GM18868 (cell line): ENCODE measurements around the gene KRT3.

Source experiments
- ATAC-seq: cut with Tn5 transposase; IDR thresholded peaks from one replicate; pipeline ENCODE4 v1.9.1; 2021; ENCODE audit warnings: mild to moderate bottlenecking, moderate library complexity; ENCODE audit not compliant: unreplicated experiment

The KRT3 gene

DNA sequence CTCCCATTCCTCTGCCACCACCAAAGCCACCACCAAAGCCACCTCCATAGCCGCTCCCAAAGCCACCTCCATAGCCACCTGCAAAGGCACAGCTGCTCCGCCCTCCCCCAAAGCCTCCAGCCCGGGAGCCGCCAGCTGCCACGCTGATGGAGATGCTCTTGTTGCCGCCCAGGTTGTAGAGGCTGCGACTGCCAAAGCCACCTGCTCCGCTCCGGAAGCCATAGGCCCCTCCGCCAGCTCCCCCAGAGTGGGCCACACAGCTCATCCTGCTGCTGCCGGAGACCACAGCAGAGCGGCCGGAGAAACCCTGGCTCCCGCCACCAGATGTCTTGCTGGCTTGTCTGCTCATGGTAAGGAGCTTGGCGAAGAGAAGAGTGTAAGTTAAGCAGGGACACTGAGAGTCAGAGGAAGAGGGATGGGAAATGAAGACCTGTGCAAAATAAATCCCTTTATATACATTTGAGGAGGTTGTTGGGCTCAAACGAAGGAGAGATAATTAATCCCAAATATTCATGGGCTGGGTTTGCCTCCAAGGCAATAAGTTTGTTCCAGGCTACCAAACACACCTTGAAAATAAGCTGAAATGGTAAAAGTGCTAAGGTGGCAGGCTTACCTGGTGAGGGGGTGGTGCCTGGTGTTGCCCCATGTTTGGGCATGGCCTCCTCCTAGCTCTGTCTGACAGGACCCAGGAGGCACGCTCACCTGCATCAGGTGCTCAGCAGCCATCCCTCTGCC lies at the start of gene KRT3:
KRT3 (minus strand) TSS at position 424 of the 735 bp plus-strand sequence; CDS start at position 349, 75 bp downstream.
- no peak for ATAC-seq

DNA sequence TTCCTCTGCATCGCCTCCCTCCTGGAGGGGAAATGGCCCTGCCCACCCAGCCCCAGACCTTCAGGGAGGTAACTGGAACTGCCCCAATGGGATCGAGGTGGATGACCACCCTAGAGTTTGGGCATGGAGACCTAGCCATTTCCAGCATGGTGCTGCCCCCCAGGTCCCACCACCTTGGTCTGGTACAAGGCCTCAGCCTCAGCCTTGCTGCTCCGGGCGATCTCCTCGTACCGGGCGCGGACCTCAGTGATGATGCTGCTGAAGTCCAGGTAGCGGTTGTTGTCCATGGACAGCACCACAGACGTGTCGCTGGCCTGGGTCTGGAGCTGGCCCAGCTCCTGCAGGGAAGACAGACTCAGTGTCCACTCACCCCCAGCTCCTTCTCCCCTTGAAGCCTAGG lies 48.5 kb upstream of the KRT3 start:
- no peak for ATAC-seq

DNA sequence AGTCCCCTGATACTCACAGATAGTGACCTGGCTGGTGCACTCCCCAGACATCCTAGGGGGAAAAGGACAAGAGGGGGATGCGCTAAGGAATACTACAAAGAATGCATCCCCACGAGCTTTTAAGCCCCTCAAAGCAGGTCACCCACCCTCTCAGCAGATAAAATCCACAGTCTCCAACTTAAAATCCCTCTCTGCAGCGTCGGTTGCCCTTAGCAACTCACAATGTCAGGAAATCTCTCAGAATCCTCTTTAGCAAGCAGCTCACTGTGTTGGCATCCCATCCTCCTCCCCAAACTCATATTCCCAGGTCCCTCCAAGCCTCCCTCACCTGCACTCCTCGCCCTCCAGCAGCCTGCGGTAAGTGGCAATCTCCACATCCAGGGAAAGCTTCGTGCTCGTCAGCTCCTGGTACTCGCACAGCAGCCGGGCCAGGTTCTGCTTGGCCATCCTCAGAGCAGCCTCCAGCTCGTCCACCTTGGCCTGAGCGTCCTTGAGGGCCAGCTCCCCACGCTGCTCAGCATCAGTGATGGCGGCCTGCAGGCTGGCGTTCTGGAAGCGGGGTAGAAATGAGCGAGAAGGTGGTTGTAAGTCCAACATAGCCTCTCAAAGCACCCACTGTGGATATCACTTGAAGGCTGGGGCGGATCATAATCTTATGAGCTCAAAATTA lies 43.7 kb upstream of the KRT3 start:
- ATAC-seq = no peak

DNA sequence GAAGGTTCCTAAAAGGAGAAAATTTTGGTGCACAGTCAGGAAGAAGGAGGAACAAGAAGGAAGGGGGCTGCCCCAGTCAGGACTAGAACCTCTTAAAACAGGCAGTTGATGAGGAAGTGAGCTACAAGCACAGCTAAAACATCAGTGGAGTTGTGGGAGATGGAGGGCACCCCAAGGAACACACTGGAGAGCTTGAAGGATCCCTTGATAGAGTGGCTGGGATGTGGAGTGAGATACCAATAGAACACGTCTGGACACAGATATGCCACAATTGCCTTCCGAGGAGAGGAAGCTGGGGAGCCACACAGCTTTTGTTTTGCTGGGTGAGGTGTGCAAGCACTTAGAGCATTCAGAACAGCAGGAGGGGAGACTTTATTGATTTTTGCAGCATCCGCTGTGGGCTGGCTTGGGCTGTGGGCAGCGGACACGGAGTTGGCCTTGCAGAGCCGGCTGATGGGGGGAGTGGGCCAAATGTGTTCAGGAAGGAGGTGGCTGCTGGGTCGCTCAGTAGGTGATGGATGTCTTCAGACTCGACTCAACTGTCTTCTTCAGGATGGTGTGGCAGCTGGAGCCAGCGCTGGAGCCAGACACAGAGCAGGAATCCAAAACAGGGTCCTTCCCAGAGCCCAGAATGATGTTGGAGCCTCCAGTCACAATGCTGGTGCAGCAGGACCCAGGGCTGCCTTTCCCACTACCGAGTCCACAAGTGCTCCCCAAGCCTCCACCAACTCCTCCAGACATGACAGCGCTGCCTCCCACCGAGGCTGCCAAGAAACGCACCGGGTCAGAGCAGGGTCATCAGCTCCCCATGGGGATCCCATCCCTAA lies 42.9 kb upstream of the KRT3 start:
- no peak for ATAC-seq

DNA sequence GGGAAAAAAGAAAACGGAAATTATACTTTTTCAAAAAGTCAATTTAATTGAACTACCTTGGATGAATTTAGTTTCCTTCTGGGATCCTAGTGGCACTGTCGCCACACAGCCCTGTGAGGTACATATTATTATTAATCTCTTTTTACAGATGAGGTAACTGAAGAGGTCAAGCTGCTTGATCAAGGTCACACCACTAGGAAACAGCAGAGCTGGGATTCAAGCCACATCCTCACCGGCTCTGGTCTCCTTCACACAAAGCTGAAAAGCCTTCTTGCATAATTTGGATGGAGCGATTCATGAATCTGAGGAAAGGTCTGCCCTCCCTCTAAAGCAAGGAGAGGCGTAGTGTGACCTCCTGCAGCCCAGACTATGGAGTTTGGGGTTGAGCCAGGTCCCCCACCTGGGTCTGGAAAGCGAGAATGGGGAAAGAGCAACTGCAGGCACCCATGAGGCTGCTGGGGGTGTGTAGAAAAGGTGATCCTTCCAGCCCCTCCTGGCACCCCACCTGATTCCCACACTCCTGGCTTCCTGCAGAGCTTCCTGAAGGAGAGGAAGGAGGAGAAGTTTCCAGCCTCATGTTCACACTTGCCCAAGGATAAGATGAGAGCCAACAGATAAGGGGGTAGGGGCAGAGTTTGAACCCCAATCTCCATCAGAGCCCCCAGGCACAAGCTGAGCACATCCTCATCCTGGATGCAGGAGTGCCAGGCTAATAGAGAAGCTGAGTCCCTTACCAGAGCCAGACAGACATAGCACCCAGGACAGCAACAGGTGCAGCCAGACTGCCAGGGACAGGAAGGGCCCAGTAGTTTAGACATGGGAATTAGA lies 42.1 kb upstream of the KRT3 start:
- no peak for ATAC-seq

DNA sequence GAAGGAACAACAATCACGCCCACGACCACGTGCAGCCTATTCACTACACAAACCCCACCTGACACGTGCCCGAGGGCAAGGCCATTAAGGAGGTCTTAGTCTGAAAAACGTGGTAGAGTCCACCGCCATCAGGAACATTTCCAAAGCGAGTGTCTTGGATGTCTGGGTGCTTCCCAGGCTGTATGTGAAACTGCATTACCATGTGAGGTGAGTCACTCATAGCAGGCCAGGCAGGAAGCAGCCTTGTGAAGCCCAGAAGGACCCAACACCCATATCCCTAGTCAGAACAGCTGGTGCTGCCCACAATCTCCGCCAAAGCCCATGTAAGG lies 41.5 kb upstream of the KRT3 start:
- ATAC-seq = no peak

DNA sequence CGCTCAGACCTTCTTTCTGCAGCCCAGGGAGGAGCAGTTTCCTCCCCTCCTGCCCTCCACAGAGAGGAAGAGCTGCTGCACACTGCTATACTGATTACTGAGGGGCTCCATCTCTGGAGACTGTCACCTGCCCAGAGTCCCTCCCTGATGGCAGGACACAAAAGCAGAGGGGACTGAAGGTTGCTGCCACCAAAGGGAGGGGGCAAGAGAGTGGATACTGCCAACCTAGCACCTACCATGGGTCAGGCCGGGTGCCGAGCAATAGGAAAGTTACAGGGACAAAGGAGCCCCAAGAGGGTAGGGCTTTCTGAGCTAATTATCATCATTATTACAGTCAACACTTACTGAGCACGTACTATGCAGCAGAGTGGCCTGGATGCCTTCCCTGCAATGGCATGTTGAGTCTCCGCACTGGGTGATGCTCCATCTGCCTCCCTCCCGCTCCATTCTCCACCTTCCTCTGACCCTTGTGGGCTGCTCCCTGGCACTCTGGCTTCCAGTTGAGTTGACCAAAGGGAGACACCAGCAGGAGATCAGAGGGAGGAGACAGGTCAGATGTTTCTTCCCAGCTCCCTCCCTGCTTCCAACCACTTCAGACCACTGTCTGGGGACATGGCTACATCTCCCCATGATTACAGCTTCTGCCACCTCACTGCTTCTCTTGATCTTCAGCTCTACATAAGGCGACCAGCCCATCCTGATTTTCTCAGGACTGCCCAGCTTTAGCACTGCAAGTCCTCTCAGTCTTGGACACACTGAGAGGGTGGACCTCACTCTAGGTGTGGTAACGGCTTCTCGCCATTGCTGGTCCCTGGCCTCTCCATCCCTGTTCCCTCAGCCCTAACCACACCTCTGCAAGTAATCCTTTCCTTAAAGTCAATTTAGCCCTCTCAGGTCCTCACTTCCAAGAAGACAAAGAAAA lies 40.8 kb upstream of the KRT3 start:
- no peak for ATAC-seq

DNA sequence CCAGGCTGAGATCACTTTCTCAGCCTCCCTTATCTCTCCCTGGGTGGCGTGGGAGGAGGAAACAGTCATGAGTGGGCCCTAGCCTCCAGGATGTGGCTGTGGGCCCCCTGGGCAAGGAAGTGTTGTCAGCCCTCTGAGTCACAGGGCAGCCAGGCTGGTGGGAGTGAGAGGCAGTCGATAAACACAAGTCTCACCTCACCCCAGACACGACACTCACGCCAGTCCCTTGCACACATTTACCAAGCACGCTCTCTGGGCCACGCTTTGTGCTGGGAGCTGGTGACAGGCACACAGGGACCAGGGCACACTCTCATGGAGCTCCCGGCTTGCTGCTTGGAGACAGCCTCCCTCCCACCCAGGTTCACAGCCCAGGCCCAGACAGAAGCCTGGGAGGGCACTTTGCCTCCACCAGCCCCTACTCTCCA lies 40.1 kb upstream of the KRT3 start:
- no peak for ATAC-seq

DNA sequence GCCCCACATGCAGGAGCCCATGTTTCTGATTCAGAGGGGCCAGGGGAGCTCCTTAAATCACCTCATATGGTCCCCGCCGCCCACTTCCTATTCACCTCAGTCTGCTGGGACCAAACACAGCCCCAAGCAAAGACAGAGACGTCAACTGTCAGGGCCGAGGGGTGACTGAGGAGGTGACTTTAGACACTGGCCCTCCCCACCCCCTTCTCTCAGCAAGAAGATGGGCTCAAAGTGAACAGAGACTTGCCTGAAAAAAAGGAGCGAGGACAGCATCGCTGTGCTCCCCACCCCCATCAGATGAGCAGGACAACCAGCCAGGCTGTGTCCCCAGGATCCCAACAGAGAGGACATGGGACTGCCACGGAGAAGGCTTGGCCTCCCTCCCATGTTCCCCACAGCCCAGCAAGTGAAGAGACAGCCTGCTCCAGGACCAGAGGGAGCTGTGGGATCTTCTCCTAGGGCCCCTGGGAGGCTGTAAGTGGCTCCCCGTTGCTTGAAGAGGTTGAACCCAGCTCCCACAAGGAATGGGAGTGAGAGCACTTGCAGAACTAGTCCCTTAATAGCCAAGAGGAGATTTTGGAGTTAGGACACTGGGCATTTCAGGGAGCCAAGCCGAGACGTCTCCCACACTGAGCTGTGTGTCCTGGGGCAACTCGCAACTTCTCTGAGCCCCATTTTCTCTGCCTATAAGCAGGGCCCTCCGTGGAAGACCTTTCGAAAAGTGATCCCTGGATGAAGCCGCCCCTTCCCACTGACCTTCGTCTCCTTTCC lies 39.5 kb upstream of the KRT3 start:
- ATAC-seq = no peak

DNA sequence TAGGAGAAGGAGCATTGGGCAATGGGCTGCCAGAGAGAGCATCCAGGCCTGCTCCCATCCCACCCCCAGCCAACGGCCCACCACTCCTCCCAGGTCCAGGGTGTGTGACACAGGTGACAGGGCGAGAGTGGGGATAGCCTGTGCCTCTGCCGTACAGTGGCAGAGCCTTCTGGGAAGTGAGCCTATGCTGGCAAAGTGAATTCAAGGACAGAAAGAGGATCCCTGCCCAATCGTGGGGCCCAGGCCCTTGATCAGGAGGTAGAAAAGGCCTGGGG lies 38.7 kb upstream of the KRT3 start:
- ATAC-seq = no peak

DNA sequence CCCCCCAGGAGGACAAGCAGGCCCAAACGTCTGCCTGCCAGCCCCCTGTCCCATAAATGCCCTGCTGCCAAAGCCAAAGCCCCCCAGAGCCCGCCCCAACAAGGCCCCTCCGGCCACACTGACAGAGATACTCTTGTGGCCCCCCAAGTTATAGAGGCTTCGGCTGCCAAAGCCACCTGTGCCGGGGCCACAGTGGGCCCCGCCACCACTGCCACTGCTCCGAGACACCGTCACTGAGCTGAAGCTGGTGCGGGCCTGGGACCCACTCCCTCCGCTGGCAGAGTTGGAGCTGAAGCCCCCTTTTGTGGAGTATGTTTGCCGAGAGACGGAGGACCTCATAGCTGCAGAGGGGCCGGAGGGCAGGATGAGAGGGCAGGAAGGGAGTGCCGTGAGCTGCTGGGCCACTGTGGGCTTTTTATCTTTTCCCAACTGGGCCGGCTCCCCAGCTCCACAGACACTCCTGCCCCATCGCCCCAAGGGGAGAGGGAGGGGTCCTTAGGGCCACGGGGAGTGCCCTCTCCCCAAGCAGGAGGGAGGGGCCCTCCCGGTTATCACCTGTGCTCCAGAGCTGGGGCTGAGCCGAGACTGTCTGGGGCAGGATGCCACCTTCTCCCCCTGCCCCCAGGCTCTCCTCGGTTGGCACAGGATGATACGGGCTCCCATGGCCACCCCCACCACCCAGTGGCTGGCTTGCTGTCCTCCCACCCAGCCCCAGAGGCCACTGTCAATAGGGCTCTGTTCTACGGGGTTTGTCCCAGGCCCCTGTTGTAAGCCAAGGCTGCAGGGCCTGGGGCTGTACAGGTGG lies 38.2 kb upstream of the KRT3 start, which contains the start of gene KRT79:
KRT79 (minus strand) TSS at position 390 of the 805 bp plus-strand sequence; CDS start at position 339, 51 bp downstream.
- no peak for ATAC-seq

DNA sequence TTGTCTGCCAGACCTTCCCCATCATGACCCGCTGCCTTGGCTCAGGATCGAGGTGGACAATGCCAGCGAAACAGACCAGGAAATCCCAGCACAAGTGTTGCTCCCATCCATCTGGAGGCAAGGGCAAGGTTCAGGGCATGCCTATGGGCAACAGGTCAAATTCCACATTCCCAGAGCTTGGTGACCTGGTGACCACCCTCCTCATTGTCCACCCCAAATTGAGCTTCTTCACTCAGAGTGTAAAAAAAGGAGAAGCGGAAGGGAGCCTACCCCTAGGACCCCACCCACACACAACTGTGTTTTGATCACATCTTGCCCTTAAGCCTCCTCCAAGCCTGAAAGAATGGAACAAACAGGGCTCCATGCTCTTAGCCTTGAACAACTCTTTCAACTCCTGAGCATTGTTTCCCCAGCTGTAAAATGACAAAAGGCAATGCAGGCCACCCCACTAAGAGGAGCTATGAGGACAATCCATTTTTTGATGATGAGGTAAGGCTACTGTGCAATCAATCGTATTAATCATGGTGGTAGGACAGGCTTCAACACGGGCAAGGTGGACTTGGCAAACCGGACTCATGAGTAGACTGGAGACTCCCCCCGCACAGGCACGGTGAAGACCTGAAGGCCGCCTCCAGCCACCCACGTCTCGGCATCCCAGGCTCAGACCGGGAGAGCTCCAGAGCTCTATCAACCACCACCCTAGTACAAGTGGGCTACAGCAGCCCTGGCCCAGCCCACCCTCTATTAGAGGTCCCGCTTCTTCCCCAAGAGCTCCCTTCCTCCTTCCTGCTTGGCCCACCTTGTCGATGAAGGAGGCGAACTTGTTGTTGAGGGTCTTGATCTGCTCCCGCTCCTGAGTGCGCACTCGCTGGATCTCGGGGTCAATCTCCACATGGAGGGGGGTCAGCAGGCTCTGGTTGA lies 37.3 kb upstream of the KRT3 start:
- no peak for ATAC-seq

DNA sequence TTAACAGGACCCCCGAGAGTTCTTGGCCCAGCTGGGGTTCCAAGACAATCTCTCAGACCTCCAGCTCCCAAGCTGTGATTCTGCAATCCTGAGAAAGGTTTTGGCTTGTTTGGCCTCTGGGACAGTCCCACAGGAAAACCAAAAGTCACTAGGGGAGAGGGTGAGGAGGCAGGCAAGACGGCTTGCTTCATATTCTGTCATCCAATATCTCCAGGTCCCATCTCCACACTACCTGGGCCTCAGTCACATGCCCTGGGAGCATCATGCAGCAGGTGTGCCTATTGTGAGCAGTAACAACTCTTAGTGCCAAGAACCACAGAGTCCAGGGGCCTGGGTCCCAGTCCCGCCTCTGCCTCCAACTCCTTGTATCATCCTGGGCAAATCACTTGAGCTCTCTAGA lies 36.5 kb upstream of the KRT3 start:
- ATAC-seq = no peak

DNA sequence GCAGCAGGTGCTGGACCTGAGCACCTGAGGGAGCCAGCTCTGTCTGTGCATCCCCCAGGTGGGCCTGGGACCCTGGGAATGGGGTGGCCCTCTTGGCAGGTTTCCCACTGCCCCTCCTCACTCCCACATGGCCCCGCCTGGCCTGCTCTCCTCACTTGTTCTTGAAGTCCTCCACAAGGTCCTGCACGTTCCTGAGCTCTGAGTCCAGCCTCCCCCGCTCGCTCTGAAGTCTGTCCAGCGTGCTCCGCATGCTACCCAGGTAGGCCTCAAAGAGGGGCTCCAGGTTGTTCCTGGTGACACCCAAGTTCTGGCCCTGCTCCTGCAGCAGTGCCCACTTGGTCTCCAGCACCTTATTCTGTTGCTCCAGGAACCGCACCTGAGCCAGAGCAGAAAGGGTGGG lies 35.3 kb upstream of the KRT3 start:
- no peak for ATAC-seq

DNA sequence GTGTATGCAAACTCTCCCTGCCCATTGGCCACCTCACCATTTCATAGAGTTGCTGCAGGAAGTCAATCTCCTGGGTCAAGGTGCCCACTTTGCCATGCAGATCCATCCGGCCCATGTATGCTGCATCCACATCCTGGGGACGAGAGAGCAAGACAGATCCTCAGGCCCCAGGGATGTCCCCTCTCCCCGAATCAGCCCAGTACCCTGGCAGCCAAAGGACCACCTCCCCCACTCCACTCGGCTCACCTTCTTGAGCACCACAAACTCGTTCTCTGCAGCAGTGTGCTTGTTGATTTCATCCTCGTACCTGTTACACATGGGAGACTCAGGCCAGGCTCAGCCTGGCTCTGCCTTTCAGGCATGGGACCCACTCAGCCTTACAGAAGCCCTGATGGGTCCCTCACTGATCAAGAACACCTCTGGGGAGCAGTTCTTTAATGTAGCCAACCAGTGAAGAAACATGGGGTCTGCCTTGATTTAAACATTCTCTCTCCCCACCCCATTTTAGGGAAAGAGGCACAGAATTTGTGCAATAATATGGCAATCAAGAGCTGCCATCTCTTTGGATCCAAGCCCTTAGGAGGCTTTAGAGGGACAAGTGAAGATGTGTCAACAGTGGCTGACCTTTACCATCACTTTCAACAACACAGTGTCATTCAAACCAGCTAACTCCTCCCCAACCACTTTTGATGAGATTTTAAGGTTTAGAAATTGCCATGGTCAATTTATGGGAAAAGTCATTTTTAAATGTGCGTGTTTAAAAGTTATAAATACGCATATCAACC lies 34.3 kb upstream of the KRT3 start:
- no peak for ATAC-seq

DNA sequence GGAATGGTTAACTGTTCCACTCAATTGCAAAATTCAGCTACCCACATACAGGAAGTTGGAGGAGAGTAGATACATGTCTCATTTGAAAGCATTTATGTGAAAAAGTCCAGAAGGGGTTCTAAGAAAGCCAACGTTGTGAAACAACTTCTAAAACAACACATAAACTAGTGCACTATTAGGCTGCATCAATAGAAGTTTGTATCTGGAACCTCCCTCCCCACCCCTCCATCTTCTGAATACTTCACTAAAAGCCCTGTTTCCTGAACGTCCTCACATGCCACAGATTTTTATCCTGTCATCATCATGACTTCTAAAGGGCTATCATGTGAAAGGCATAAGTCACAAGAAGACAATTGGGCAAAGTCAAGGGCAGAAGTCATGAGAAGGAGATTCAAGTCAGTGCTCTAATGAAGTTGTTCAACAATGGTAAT lies 32.7 kb upstream of the KRT3 start:
- no peak for ATAC-seq

DNA sequence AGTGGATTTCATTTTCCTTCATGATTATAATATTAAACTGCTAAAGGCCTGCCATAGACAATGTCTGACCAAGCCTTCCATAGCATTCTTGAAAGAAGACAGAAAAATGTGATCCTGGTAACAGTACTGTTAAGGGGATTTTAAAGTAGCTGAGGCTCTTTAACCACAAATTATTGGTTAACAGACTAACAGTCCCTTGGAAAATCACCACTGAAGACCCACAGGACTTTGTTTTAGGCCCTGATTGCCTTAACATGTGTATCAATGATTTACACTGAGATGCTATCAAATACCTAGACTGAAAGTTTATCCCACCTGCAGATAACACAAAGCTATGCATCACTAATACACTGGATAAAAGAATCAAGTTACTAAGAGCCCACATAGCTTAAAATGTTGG lies 32.2 kb upstream of the KRT3 start:
- ATAC-seq = no peak
